Lower leg skin (tissue), 3 donors: ENCODE data around the gene DACT2.

Source experiments
- POLR2A ChIP-seq, 2 donors: fragments of 450-650 bp; IDR thresholded peaks; one replicate each; pipeline ENCODE4 v1.6.1; 2016 to 2017; ENCODE audit warnings: antibody characterized with exemption in 2 of 2, mild to moderate bottlenecking in 1 of 2, moderate library complexity in 1 of 2
- TF ChIP-seq, protein P1 (sequence below), 3 donors: fragments of 450-650 bp; IDR thresholded peaks; one replicate each; pipeline ENCODE4 v1.5.1; 2016; ENCODE audit warnings: antibody characterized with exemption in 3 of 3, mild to moderate bottlenecking in 3 of 3, moderate library complexity in 2 of 3

DNA sequence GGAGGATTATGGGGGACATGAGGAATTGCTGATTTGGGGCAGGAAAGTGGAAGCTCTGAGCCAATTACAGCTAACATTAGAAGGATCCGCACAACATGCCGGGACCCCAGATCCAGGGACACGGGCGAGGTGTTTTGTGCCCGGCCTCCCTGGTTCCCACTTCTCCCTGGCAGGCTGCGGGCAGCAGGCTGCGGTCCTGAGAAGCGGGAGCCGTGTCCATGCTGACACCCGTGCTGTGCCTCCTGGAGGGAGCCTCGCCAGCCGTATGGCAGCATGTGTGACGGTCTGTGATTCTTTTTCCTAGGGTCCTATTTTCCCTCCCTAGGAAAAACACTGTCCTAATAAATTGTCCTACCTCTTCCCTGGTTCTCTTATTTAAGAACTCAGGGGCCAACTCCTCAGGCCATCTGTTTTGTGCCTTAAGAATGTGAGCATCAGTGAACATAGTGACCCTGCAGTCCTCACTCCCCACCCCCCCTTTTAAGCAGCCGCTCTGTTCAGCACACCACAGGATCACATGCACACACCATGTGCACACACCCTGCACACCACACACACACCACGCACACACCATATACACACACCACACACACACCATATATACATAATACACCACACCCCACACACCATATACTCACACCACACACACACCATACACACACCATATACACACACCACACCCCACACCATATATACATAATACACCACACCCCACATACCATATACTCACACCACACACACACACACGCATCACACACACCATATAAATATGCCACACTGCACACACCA lies 49.9 kb downstream of the DACT2 start:
- TF ChIP-seq, protein P1, sequence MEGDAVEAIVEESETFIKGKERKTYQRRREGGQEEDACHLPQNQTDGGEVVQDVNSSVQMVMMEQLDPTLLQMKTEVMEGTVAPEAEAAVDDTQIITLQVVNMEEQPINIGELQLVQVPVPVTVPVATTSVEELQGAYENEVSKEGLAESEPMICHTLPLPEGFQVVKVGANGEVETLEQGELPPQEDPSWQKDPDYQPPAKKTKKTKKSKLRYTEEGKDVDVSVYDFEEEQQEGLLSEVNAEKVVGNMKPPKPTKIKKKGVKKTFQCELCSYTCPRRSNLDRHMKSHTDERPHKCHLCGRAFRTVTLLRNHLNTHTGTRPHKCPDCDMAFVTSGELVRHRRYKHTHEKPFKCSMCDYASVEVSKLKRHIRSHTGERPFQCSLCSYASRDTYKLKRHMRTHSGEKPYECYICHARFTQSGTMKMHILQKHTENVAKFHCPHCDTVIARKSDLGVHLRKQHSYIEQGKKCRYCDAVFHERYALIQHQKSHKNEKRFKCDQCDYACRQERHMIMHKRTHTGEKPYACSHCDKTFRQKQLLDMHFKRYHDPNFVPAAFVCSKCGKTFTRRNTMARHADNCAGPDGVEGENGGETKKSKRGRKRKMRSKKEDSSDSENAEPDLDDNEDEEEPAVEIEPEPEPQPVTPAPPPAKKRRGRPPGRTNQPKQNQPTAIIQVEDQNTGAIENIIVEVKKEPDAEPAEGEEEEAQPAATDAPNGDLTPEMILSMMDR (IDR thresholded peaks at IDR 0.05), result no peak
- no peak for TF ChIP-seq POLR2A (IDR thresholded peaks at IDR 0.05)
